ENCODE data around the gene TLK1. TPM values are rescaled to one million over a fixed set of nuclear protein-coding genes. Genes with fewer than 3 reads are reported as not detected.

TLK1 gene
- total RNA-seq, 2 donors from 2014 or later = 59.5 to 76.3 TPM

GRCh38 chr2:171181064-171182049 is 20.7 kb upstream of the TLK1 start:
- Mint-ChIP-seq H3K4me3 (no peak overlapping the region), H3K27me3 (peaks cover 18 to 23% of the 10 kb centered on the region in 2 donors), H3K36me3 (no peaks in the 10 kb centered on the region), H3K9me3 (no peaks in the 10 kb centered on the region), H3K27ac (no peak overlapping the region), H3K4me1 (ENCODE audit: low read depth in 2 of 2) (no peaks in the 10 kb centered on the region)
- DNase-seq (ENCODE audit: low spot score) (no peak), ATAC-seq (peak in 1 of 2 donors; percentile 43)

GRCh38 chr2:171180229-171180930 is 19.7 kb upstream of the TLK1 start:
- H3K4me1 Mint-ChIP-seq (ENCODE audit: low read depth in 2 of 2) = no peaks in the 10 kb centered on the region
- DNase-seq (ENCODE audit: low spot score) (no peak), ATAC-seq (peak in 1 of 2 donors; percentile 48)
- no peaks in the 10 kb centered on the region for H3K36me3 Mint-ChIP-seq
- no peak overlapping the region for H3K4me3 Mint-ChIP-seq
- H3K27me3 Mint-ChIP-seq = peaks cover 18% of the 10 kb centered on the region in 2 donors
- H3K9me3 Mint-ChIP-seq = no peaks in the 10 kb centered on the region
- H3K27ac Mint-ChIP-seq = no peak overlapping the region

- H3K9me3 Mint-ChIP-seq = no peaks in the 10 kb centered on the region
These were observed 18.3 kb upstream of the TLK1 start for GRCh38 chr2:171178993-171179392.

GRCh38 chr2:171176516-171176915 is 15.8 kb upstream of the TLK1 start:
- H3K36me3 Mint-ChIP-seq = no peaks in the 10 kb centered on the region
- no peak for ATAC-seq
- no peaks in the 10 kb centered on the region for H3K9me3 Mint-ChIP-seq
- DNase-seq (ENCODE audit: low spot score) = no peak
- H3K4me3 Mint-ChIP-seq = no peak overlapping the region
- no peak overlapping the region for H3K27ac Mint-ChIP-seq
- peaks cover 8 to 11% of the 10 kb centered on the region in 2 donors for H3K4me1 Mint-ChIP-seq (ENCODE audit: low read depth in 2 of 2)
- H3K27me3 Mint-ChIP-seq = peaks cover 0 to 15% of the 10 kb centered on the region in 2 donors

More at GRCh38 chr2:171178993-171179392, 18.3 kb upstream of the TLK1 start:
- Mint-ChIP-seq H3K4me3 (no peak overlapping the region), H3K27me3 (peaks cover 12 to 17% of the 10 kb centered on the region in 2 donors), H3K36me3 (no peaks in the 10 kb centered on the region), H3K4me1 (ENCODE audit: low read depth in 2 of 2) (peaks cover under 1 to 2% of the 10 kb centered on the region in 2 donors), H3K27ac (no peak overlapping the region)
- DNase-seq (ENCODE audit: low spot score) (no peak), ATAC-seq (no peak)

- Mint-ChIP-seq H3K27me3 (peaks cover 0 to 22% of the 10 kb centered on the region in 2 donors), H3K27ac (no peak overlapping the region), H3K4me3 (no peak overlapping the region), H3K4me1 (ENCODE audit: low read depth in 2 of 2) (peaks cover 8 to 11% of the 10 kb centered on the region in 2 donors), H3K36me3 (no peaks in the 10 kb centered on the region), H3K9me3 (no peaks in the 10 kb centered on the region)
- DNase-seq (ENCODE audit: low spot score) (no peak), ATAC-seq (no peak)
These were observed 13.4 kb upstream of the TLK1 start for GRCh38 chr2:171174075-171174474.

- Mint-ChIP-seq H3K27me3 (peaks cover 6 to 25% of the 10 kb centered on the region in 2 donors), H3K27ac (peak overlapping the region; percentile 48 to 64), H3K9me3 (no peaks in the 10 kb centered on the region), H3K4me3 (no peak overlapping the region), H3K36me3 (no peaks in the 10 kb centered on the region), H3K4me1 (ENCODE audit: low read depth in 2 of 2) (peaks cover 8 to 11% of the 10 kb centered on the region in 2 donors)
- ATAC-seq (peak; percentile 94 to 95), DNase-seq (ENCODE audit: low spot score) (no peak)
These were observed 12.4 kb upstream of the TLK1 start for GRCh38 chr2:171173087-171173486.

- ATAC-seq (no peak), DNase-seq (ENCODE audit: low spot score) (no peak)
- no peak overlapping the region for H3K4me3 Mint-ChIP-seq
- peaks cover 6 to 25% of the 10 kb centered on the region in 2 donors for H3K27me3 Mint-ChIP-seq
- no peak overlapping the region for H3K27ac Mint-ChIP-seq
- H3K9me3 Mint-ChIP-seq = no peaks in the 10 kb centered on the region
- H3K4me1 Mint-ChIP-seq (ENCODE audit: low read depth in 2 of 2) = peaks cover 8 to 11% of the 10 kb centered on the region in 2 donors
- no peaks in the 10 kb centered on the region for H3K36me3 Mint-ChIP-seq
These were observed 11.1 kb upstream of the TLK1 start for GRCh38 chr2:171171808-171172207.

GRCh38 chr2:171169839-171170238 is 9.1 kb upstream of the TLK1 start:
- H3K36me3 Mint-ChIP-seq = no peaks in the 10 kb centered on the region
- DNase-seq (ENCODE audit: low spot score) (no peak), ATAC-seq (no peak)
- H3K9me3 Mint-ChIP-seq = no peaks in the 10 kb centered on the region
- no peak overlapping the region for H3K27ac Mint-ChIP-seq
- no peak overlapping the region for H3K4me3 Mint-ChIP-seq
- H3K27me3 Mint-ChIP-seq = peaks cover 7 to 23% of the 10 kb centered on the region in 2 donors
- peaks cover 8 to 11% of the 10 kb centered on the region in 2 donors for H3K4me1 Mint-ChIP-seq (ENCODE audit: low read depth in 2 of 2)

GRCh38 chr2:171169333-171169732 is 8.6 kb upstream of the TLK1 start:
- Mint-ChIP-seq H3K4me1 (ENCODE audit: low read depth in 2 of 2) (peaks cover 8 to 11% of the 10 kb centered on the region in 2 donors), H3K9me3 (no peaks in the 10 kb centered on the region), H3K27me3 (peaks cover 11 to 25% of the 10 kb centered on the region in 2 donors), H3K36me3 (no peaks in the 10 kb centered on the region), H3K4me3 (no peak overlapping the region), H3K27ac (no peak overlapping the region)
- DNase-seq (ENCODE audit: low spot score) (no peak), ATAC-seq (no peak)

GRCh38 chr2:171167352-171167997 is 6.8 kb upstream of the TLK1 start:
- Mint-ChIP-seq H3K4me3 (no peak overlapping the region), H3K27me3 (peaks cover 11 to 20% of the 10 kb centered on the region in 2 donors), H3K9me3 (no peaks in the 10 kb centered on the region), H3K27ac (no peak overlapping the region), H3K36me3 (no peaks in the 10 kb centered on the region), H3K4me1 (ENCODE audit: low read depth in 2 of 2) (peaks cover 3 to 5% of the 10 kb centered on the region in 2 donors)
- DNase-seq (ENCODE audit: low spot score) = no peak
- ATAC-seq = no peak

GRCh38 chr2:171166328-171166983 is 5.8 kb upstream of the TLK1 start:
- Mint-ChIP-seq H3K4me3 (no peak overlapping the region), H3K9me3 (no peaks in the 10 kb centered on the region), H3K27me3 (peaks cover 11 to 20% of the 10 kb centered on the region in 2 donors), H3K27ac (no peak overlapping the region), H3K36me3 (no peaks in the 10 kb centered on the region), H3K4me1 (ENCODE audit: low read depth in 2 of 2) (peaks cover 7 to 8% of the 10 kb centered on the region in 2 donors)
- ATAC-seq = no peak
- no peak for DNase-seq (ENCODE audit: low spot score)

GRCh38 chr2:171165967-171166327 is 5.3 kb upstream of the TLK1 start:
- ATAC-seq = no peak
- no peaks in the 10 kb centered on the region for H3K36me3 Mint-ChIP-seq
- H3K4me3 Mint-ChIP-seq = no peak overlapping the region
- H3K9me3 Mint-ChIP-seq = no peaks in the 10 kb centered on the region
- no peak overlapping the region for H3K27ac Mint-ChIP-seq
- peaks cover 10 to 13% of the 10 kb centered on the region in 2 donors for H3K4me1 Mint-ChIP-seq (ENCODE audit: low read depth in 2 of 2)
- peaks cover 11 to 17% of the 10 kb centered on the region in 2 donors for H3K27me3 Mint-ChIP-seq
- DNase-seq (ENCODE audit: low spot score) = no peak

GRCh38 chr2:171163261-171163660 is 2.6 kb upstream of the TLK1 start:
- H3K4me1 Mint-ChIP-seq (ENCODE audit: low read depth in 2 of 2) = peaks cover 22 to 23% of the 10 kb centered on the region in 2 donors
- H3K27ac Mint-ChIP-seq = peak overlapping the region in 1 of 2 donors; percentile 58
- no peak overlapping the region for H3K4me3 Mint-ChIP-seq
- no peak for DNase-seq (ENCODE audit: low spot score)
- H3K9me3 Mint-ChIP-seq = no peaks in the 10 kb centered on the region
- no peaks in the 10 kb centered on the region for H3K36me3 Mint-ChIP-seq
- ATAC-seq = no peak
- H3K27me3 Mint-ChIP-seq = peaks cover 7 to 8% of the 10 kb centered on the region in 2 donors

Data from natural killer cell treated with Interleukin-12 subunit alpha and Interleukin-12 subunit beta and Interleukin-15 and Interleukin-18, amount 100 ng/mL, for 72 hours (primary cell).